Gastroesophageal sphincter (tissue), 3 donors: ENCODE measurements around the gene LONP2.

Experiments
- CTCF ChIP-seq, 4 experiments: fragments of 200-600 bp in 2 of 4; fragments of 450-650 bp in 2 of 4; sonication (generic) in 1 of 4; IDR thresholded peaks; one replicate each; pipeline ENCODE4 v1.5.1; 2017 to 2019; ENCODE audit warnings: antibody characterized with exemption in 4 of 4, mild to moderate bottlenecking in 2 of 4, moderate library complexity in 2 of 4
- POLR2A ChIP-seq, 2 donors: fragments of 450-650 bp; IDR thresholded peaks; one replicate each; pipeline ENCODE4 v1.6.1; 2017; ENCODE audit warnings: antibody characterized with exemption in 2 of 2, mild to moderate bottlenecking in 2 of 2, moderate library complexity in 1 of 2
- POLR2AphosphoS5 ChIP-seq: sonication (generic); formaldehyde crosslinking; IDR thresholded peaks from one replicate; pipeline ENCODE4 v1.6.1; 2017; ENCODE audit warnings: antibody characterized with exemption

DNA sequence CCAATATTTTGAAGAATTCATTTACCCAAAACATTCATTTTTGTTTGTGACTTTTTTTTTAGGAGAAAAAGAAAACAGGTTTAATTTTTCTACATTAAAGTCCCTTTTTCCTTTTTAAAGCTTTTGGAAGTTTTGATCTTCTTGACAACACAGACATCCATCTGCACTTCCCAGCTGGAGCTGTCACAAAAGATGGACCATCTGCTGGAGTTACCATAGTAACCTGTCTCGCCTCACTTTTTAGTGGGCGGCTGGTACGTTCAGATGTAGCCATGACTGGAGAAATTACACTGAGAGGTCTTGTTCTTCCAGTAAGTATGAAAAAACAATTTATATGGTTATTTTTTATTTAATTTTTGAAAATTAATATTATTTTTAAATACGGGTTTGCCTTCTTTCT is 103.9 kb downstream of the LONP2 start:
- TF ChIP-seq CTCF (IDR thresholded peaks at IDR 0.05) = no peak
- TF ChIP-seq POLR2AphosphoS5 = no peak
- TF ChIP-seq POLR2A (IDR thresholded peaks at IDR 0.05) = no peak
